SJCRH30 (cell line): Measurements from ENCODE around the gene ZNF547. TPM values are rescaled to one million over a fixed set of nuclear protein-coding genes. Genes with fewer than 3 reads are reported as not detected.

ENCODE experiments used
- DNase-seq, 2 experiments: peaks; one replicate each; pipeline ENCODE4 v3.0.0-alpha.2; 2015 to 2020
- H3K27ac ChIP-seq: fragments of 250-450 bp; sonication (Bioruptor Pico); 2 replicates; pipeline ENCODE4 v1.5.1; 2020; ENCODE audit warnings: mild to moderate bottlenecking, moderate library complexity
- H3K27me3 ChIP-seq: fragments of 250-450 bp; sonication (Bioruptor Pico); 2 replicates; pipeline ENCODE4 v1.5.1; 2020; ENCODE audit warnings: mild to moderate bottlenecking, moderate library complexity
- H3K36me3 ChIP-seq: fragments of 250-450 bp; sonication (Bioruptor Pico); 2 replicates; pipeline ENCODE4 v1.5.1; 2020; ENCODE audit warnings: mild to moderate bottlenecking, moderate library complexity
- H3K4me1 ChIP-seq: fragments of 250-450 bp; sonication (Bioruptor Pico); 2 replicates; pipeline ENCODE4 v1.5.1; 2020; ENCODE audit warnings: mild to moderate bottlenecking, moderate library complexity
- H3K4me3 ChIP-seq: fragments of 250-450 bp; sonication (Bioruptor Pico); 2 replicates; pipeline ENCODE4 v1.5.1; 2020; ENCODE audit warnings: mild to moderate bottlenecking, moderate library complexity
- H3K9me3 ChIP-seq: fragments of 250-450 bp; sonication (Bioruptor Pico); replicated peaks from 2 replicates; pipeline ENCODE4 v1.5.1; 2020; ENCODE audit warnings: mild to moderate bottlenecking, moderate library complexity
- total RNA-seq: library from RNA; depleted of rRNA; stranded (reverse); fragments of >200 nt; shearing (Covaris generic); gene quantifications from 2 replicates; pipeline ENCODE4 v1.2.3, GENCODE V29; 2014; rRNA removed

Gene ZNF547
- total RNA-seq, result 1.9 and 2.0 TPM in 2 replicates

DNA sequence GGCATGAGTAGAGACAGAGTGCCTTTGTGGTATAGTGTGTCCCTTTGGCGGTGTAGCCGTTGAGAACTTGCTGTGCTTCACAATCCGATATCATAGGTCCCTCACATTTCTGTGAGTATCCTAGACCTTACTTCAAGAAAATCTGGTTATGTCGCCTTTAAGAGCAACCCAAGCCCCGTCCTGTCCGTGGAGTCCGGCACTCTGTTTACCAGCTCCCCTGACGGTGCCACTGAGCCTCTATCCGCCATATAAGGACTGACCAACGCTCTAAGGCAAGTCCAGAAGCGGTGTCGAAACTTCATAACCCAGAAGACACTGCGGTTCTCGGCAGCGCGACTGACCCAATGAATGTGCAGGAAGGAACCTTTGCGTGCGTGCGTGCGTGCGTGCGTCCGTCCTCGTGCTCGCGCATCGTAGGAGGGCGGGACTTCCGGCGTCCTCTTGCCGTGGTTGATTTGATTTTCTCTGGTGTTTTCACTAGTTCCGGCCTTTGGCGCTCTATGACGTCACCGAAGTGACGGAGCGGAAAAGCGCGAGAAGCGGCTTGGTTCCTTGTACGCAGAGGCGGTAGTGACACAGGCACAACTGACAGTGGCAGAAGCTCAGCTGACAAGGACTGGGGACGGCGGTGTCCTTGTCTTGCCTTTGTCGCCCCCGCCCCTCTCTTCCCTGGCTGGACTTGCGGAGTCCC lies at the start of gene ZNF547, which contains the start of gene TRAPPC2B:
ZNF547 (plus strand) TSS at position 555 of the 691 bp plus-strand sequence. CDS start 5,005 bp downstream, outside the sequence.
TRAPPC2B (plus strand) TSS at position 555 of the 691 bp plus-strand sequence. CDS start 1,283 bp downstream, outside the sequence.
- Histone ChIP-seq H3K4me3 (peak within 1 kb of the TSS; percentile 64), H3K4me1 (peaks cover 2% of the 10 kb centered on the region), H3K27me3 (no peaks in the 10 kb centered on the region), H3K9me3 (no peaks in the 10 kb centered on the region), H3K36me3 (peaks cover 12% of the 10 kb centered on the region), H3K27ac (peak within 1 kb of the TSS; percentile 64)
- DNase-seq, result peak; percentile 99

DNA sequence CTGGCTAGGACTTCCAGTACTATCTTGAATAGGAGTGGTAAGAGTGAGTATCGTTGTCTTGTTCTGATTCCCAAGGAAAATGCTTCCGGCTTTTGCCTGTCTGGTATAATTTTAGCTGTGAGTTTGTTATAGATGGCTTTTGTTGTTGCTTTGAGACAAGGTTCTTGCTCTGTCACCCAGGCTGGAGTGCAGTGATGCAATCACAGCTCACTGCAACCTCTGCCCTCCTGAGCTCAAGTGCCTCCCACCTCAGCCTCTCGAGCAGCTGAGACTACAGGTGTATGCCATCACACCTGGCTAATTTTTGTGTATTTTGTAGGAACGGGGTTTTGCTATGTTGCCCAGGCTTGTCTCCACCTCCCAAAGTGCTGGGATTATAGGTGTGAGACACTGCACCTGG lies 49.2 kb upstream of the ZNF547 start:
- DNase-seq, result no peak

DNA sequence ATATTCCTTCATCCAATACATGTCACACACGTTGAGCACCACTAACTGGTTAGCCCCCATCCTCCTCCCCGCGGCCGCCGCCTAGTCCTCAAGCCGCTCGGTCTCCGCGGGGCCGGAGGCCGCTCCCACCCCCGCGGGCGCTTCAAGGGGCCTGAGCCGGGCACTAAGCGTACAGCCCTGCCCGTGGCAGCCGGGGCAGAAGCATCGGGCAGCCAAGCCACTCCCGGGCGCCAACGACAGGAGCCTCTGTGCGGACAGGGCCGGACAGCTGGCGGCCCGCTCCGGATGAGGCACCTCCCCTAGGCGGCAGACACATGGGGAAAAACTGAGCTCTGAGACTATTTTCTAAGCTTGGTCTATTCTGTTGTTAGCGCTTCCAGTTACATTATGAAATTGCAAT lies 45.8 kb upstream of the ZNF547 start:
- H3K36me3 ChIP-seq, result no peaks in the 10 kb centered on the region; the same call in 1 of the 2 replicates
- no peaks in the 10 kb centered on the region for H3K9me3 ChIP-seq
- H3K4me3 ChIP-seq, result no peak overlapping the region
- H3K27ac ChIP-seq, result no peak overlapping the region
- peaks cover 2% of the 10 kb centered on the region; the same call in 1 of the 2 replicates for H3K4me1 ChIP-seq
- DNase-seq, result no peak
- H3K27me3 ChIP-seq, result no peaks in the 10 kb centered on the region

More for the DNA sequence above, 49.2 kb upstream of the ZNF547 start:
- no peak overlapping the region for H3K4me3 ChIP-seq
- H3K27me3 ChIP-seq, result no peaks in the 10 kb centered on the region
- H3K27ac ChIP-seq, result no peak overlapping the region
- no peaks in the 10 kb centered on the region for H3K4me1 ChIP-seq
- no peaks in the 10 kb centered on the region for H3K9me3 ChIP-seq
- H3K36me3 ChIP-seq, result no peaks in the 10 kb centered on the region

DNA sequence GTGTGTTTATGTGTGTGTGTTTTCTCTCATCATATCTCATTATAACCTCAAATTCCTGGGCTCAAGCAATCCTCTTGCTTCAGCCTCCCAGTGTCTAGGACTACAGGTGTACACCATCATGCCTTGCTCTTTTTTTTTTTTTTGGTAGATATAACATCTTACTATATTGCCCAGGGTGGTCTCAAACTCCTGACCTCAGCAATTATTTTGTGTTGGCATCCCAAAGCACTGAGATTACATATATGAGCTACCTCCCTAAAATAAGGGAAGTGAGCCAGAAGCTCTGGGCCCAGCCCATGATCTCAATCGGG lies 43.5 kb upstream of the ZNF547 start:
- H3K9me3 ChIP-seq, result no peaks in the 10 kb centered on the region
- H3K27ac ChIP-seq, result peak overlapping the region; percentile 68; the same call in 1 of the 2 replicates
- H3K27me3 ChIP-seq, result no peaks in the 10 kb centered on the region
- H3K36me3 ChIP-seq, result peaks cover 6% of the 10 kb centered on the region
- peak overlapping the region; percentile 78 for H3K4me3 ChIP-seq
- no peak for DNase-seq
- H3K4me1 ChIP-seq, result peaks cover 2% of the 10 kb centered on the region; the same call in 1 of the 2 replicates

DNA sequence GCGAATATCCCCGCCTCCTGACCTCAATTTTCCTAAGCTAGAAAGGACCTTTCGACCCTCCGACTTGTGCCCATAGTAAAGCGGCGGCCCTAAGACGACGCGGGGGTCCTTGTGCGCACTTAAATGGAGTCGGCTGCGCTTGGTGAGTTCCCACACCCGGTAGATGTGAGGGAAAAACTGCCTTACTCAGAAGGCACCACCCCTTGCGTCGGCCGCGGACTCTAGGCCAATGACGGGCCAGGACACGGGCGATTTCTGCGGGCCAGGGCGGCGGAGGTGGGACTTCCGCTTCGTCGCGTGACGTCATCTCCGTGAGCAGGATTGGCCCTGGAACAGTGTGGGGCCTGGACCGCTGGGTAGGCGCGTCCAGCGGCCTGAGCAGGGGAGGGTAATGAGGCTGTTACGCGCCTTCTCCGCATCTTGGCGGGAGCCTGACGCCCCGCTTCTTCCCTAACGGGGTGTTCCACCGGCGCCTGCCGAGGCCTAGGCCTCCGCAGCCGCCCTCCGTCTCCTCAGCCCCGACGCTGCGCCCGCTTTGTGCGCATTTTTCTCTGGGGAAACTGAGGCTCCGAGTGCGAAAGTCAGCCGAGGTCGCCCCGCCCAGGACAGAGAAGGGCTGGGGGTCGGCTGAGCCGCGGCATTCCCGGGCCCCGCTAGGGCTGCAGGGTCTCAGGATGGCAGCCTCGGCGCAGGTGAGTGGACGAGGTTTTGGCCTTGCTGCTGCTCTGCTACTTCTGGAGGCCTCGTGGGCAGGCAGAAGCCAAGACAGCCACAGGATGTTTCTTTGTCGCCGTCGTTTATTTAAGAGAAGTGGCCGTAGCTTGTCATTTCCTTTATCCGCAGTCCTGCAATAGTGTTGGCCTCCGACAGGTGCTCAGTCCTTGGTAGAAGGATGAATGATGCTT lies 42.9 kb upstream of the ZNF547 start, which contains the start of gene ZNF543:
ZNF543 (plus strand) TSS at position 293 of the 905 bp plus-strand sequence; CDS start at position 675, 382 bp downstream.
- H3K4me1 ChIP-seq, result peaks cover 2% of the 10 kb centered on the region; the same call in 1 of the 2 replicates
- peaks cover 12% of the 10 kb centered on the region for H3K36me3 ChIP-seq
- H3K4me3 ChIP-seq, result peak within 1 kb of the TSS; percentile 78
- no peaks in the 10 kb centered on the region for H3K9me3 ChIP-seq
- peak within 1 kb of the TSS; percentile 68 for H3K27ac ChIP-seq
- H3K27me3 ChIP-seq, result no peaks in the 10 kb centered on the region
- DNase-seq, result peak; percentile 95 to 97

GRCh38 chr19:57321116-57321515 lies 42.2 kb upstream of the ZNF547 start:
- H3K36me3 ChIP-seq, result peaks cover 18% of the 10 kb centered on the region
- no peak for DNase-seq
- H3K9me3 ChIP-seq, result no peaks in the 10 kb centered on the region
- peak overlapping the region; percentile 68 for H3K27ac ChIP-seq
- peaks cover 2% of the 10 kb centered on the region; the same call in 1 of the 2 replicates for H3K4me1 ChIP-seq
- peak overlapping the region; percentile 78 for H3K4me3 ChIP-seq
- no peaks in the 10 kb centered on the region for H3K27me3 ChIP-seq

GRCh38 chr19:57321751-57322150 lies 41.6 kb upstream of the ZNF547 start:
- Histone ChIP-seq H3K36me3 (peaks cover 25% of the 10 kb centered on the region), H3K9me3 (no peaks in the 10 kb centered on the region), H3K27me3 (no peaks in the 10 kb centered on the region), H3K4me1 (peaks cover 2% of the 10 kb centered on the region; the same call in 1 of the 2 replicates), H3K4me3 (no peak overlapping the region), H3K27ac (no peak overlapping the region)
- no peak for DNase-seq

- Histone ChIP-seq H3K4me3 (no peak overlapping the region), H3K27me3 (no peaks in the 10 kb centered on the region), H3K36me3 (peaks cover 52% of the 10 kb centered on the region), H3K9me3 (no peaks in the 10 kb centered on the region), H3K27ac (no peak overlapping the region), H3K4me1 (no peaks in the 10 kb centered on the region; the same call in 1 of the 2 replicates)
- DNase-seq, result no peak
Observed at GRCh38 chr19:57324992-57325391, 38.4 kb upstream of the ZNF547 start.

GRCh38 chr19:57327993-57328392 lies 35.4 kb upstream of the ZNF547 start:
- H3K27me3 ChIP-seq, result no peaks in the 10 kb centered on the region
- DNase-seq, result no peak
- H3K4me3 ChIP-seq, result no peak overlapping the region
- H3K4me1 ChIP-seq, result no peaks in the 10 kb centered on the region
- H3K36me3 ChIP-seq, result peaks cover 68% of the 10 kb centered on the region
- no peak overlapping the region for H3K27ac ChIP-seq
- no peaks in the 10 kb centered on the region for H3K9me3 ChIP-seq

GRCh38 chr19:57334191-57334590 lies 29.2 kb upstream of the ZNF547 start:
- no peaks in the 10 kb centered on the region for H3K9me3 ChIP-seq

GRCh38 chr19:57338877-57339276 lies 24.5 kb upstream of the ZNF547 start:
- Histone ChIP-seq H3K27me3 (no peaks in the 10 kb centered on the region), H3K9me3 (no peaks in the 10 kb centered on the region), H3K4me1 (no peaks in the 10 kb centered on the region; the same call in 1 of the 2 replicates), H3K36me3 (no peaks in the 10 kb centered on the region), H3K4me3 (no peak overlapping the region), H3K27ac (no peak overlapping the region)
- DNase-seq, result no peak

More at GRCh38 chr19:57334191-57334590, 29.2 kb upstream of the ZNF547 start:
- Histone ChIP-seq H3K27me3 (no peaks in the 10 kb centered on the region), H3K4me1 (no peaks in the 10 kb centered on the region; the same call in 1 of the 2 replicates), H3K36me3 (peaks cover 22% of the 10 kb centered on the region), H3K4me3 (no peak overlapping the region), H3K27ac (no peak overlapping the region)
- no peak for DNase-seq

GRCh38 chr19:57342582-57342981 lies 20.8 kb upstream of the ZNF547 start:
- Histone ChIP-seq H3K27me3 (no peaks in the 10 kb centered on the region; the same call in 1 of the 2 replicates), H3K27ac (no peak overlapping the region), H3K4me1 (no peaks in the 10 kb centered on the region; the same call in 1 of the 2 replicates), H3K36me3 (no peaks in the 10 kb centered on the region), H3K4me3 (no peak overlapping the region), H3K9me3 (no peaks in the 10 kb centered on the region)
- no peak for DNase-seq

DNA sequence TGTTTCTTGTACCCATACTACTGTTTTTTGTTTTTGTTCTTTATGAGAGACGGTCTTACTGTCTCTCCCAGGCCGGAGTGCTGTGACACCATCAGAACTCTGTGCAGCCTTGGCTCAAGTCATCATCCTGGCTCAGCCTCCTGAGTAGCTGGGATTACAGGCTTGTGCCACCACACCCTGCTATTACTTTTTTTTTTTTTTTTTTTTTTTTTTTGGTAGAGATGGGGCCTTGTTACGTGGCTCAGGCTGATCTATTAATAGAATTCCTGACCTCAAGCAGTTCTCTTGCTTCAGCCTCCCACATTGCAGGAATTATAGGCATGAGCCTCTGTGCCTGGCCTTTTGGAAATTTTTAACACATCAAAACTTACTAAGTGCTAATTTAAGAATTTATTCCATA lies 15.2 kb upstream of the ZNF547 start:
- Histone ChIP-seq H3K4me1 (no peaks in the 10 kb centered on the region), H3K9me3 (no peaks in the 10 kb centered on the region), H3K27ac (no peak overlapping the region), H3K36me3 (peaks cover 2% of the 10 kb centered on the region; the same call in 1 of the 2 replicates), H3K27me3 (no peaks in the 10 kb centered on the region; the same call in 1 of the 2 replicates), H3K4me3 (no peak overlapping the region)
- DNase-seq, result no peak

- H3K27me3 ChIP-seq, result no peaks in the 10 kb centered on the region
- peak within 1 kb of the TSS; percentile 71 for H3K4me3 ChIP-seq
- peak within 1 kb of the TSS; percentile 36 for H3K27ac ChIP-seq
- H3K4me1 ChIP-seq, result no peaks in the 10 kb centered on the region
- peaks cover 30% of the 10 kb centered on the region for H3K36me3 ChIP-seq
- DNase-seq, result peak; percentile 93 to 96
- H3K9me3 ChIP-seq, result no peaks in the 10 kb centered on the region
Observed at GRCh38 chr19:57350877-57351805, 12.2 kb upstream of the ZNF547 start, which contains the start of gene ZNF304. Gene ZNF304, plus strand, starts transcription at chr19:57351271. Its CDS starts 394 bp downstream, at chr19:57351665.
